GM21576 (cell line): ENCODE results near the gene ZBTB18.
A peak's percentile ranks its signal among the peaks of the same experiment; 100 is the strongest.
"Not testable (repeated sequence)": the region's sequence is repeated elsewhere in the genome, so short reads cannot be mapped to it uniquely, and the experiment has no call there.

ENCODE experiments used
- ATAC-seq: cut with Tn5 transposase; IDR thresholded peaks from one replicate; pipeline ENCODE4 v1.9.1; 2021; ENCODE audit warnings: mild to moderate bottlenecking, moderate library complexity; ENCODE audit not compliant: unreplicated experiment

The ZBTB18 gene

DNA sequence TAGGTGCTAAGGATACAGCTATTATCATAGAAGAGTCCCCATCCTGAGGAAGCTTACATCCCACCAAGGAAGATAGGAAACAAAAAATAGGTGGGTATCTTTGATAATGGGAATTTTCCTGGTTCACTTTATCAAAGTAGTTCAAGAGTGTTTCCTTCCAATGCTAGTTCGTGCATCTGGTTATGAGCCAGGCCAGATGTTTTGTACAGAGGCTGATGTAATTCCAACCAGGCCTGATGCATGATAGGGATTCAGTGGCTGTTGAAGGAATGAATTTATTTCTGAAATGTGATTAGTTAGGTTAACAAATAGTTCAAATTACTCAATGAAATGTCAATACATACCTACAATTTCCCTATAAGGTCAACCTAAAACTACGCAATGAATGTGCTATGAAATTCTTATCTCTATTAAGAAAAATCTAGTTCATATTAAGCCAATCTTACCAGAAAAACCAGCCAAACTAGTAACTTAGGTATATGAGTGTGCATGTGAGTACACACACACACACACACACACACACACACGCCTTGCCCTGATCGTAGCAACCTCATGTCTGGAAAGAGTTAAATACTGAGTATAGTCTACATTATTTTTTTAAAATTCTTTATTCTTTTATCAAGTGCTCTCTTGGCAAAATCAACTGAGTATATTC lies 9.5 kb upstream of the ZBTB18 start:
- no peak for ATAC-seq

DNA sequence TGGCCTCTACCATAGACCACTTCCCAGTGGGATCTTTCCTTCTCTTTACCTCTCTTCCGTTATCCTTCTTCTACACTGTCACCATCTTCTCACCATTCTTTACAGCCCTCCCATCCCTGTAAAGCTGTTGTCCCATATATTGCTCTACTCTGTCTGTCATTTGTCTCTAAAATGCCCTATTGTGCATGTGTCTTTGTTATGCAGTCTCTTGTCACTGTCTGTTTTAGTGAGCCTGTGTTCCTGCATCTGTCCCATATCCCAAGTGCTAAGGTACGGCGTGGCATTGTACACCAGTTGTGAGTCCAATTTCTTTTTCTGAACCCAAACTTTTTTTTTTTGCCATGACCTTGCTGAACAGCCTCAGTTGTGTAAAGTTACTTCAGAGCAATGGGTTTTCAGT lies 8.8 kb upstream of the ZBTB18 start:
- no peak for ATAC-seq

DNA sequence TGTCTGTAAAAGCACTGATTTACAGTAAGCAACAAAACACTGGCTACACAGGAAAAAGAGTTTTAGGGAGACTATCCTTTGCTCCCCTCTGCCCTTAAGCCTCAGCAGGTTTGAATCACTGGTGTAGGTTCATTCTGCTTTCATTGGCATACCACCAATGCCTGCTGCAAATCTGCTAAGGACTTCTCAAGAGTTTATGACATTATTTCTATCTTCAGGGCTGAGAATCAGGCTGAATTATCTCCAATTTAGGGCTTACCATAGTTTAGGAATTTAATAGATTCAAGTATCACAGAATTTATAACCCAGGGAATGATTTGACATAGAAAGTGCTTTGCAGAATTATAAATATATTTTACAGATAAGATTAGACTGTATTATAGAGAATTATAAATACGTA lies 6.7 kb upstream of the ZBTB18 start:
- ATAC-seq: no peak

DNA sequence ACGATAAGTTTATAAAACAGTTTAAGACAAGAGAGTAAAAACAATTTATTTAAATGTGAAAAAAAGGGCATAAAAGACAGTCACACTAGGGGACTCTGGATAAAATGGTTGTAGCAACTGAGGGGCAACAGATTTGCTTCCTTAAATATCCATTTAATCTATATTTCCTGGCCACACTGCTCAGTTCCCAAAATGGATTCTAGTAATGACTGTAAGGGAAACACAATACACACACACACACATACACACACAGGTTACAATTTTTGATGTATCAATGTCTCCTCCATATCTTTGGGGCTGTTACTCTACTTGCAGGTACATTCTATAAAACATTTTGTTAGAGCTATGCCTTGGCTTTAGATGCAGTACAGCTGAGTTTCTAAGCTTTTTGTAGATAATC lies 4.8 kb upstream of the ZBTB18 start:
- not testable (repeated sequence) for ATAC-seq

DNA sequence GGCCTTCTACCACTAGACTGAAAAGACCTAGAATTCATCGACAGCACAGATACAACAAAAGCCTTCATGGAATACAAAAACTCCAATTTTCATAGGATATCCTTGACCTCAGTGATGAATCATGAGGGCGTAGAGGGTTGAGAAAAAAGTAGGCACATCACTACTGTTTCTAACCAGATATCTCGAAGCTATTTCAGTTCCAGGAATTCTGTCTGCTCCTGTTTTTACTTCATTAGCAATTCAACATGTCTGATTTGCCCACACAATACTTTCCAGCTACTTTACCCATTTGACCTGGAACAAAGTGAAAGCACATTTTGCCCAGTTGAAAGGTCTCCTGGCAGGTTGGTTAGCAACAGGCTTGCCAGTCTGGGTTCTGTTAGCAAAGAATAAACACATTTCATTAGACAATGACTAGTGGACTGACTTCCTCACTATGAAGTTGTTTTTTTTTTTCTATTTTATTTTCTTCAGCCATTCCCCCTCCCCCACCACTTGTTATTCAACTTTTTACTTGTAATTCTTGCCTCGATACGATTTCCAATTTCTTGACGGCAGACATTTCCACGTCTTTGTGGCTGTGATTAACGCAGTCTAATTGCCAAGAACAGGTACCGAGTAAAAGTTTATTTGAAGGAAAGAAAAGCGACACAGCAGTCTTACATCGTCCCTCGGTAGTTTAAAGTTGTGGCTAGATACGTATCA lies 4.0 kb upstream of the ZBTB18 start:
- ATAC-seq: no peak

DNA sequence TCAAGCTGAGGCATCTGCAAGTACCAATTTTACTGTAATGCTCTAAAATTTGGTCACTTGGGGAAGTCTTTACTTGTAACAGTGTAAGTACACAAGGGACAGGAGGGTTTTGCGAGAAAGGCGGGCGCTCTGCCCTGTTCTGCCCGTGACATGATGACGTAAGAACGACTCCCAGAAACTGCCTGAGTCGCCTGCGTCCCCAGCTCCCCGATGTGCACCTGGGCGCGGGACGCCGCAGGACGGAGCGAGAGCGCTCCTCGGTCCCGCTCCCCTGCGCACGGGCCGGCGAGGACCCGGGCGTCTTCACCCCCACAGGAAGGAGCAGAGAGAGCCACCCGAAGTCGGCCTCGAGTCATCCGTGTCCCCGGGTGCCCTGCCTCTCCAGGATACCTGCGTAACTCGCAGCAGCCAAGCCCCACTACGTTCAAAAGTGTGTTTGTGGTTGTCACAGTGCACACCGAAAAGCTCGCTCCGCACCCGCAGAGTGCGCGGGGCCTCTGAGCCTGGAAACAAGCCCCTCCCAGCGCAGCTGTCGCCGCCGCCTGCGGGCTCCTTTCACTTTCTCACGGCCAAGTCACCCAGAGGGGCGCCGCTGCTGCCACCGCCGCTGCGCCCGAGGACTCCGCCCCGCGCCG lies 3.3 kb upstream of the ZBTB18 start:
- ATAC-seq: peak; percentile 67

DNA sequence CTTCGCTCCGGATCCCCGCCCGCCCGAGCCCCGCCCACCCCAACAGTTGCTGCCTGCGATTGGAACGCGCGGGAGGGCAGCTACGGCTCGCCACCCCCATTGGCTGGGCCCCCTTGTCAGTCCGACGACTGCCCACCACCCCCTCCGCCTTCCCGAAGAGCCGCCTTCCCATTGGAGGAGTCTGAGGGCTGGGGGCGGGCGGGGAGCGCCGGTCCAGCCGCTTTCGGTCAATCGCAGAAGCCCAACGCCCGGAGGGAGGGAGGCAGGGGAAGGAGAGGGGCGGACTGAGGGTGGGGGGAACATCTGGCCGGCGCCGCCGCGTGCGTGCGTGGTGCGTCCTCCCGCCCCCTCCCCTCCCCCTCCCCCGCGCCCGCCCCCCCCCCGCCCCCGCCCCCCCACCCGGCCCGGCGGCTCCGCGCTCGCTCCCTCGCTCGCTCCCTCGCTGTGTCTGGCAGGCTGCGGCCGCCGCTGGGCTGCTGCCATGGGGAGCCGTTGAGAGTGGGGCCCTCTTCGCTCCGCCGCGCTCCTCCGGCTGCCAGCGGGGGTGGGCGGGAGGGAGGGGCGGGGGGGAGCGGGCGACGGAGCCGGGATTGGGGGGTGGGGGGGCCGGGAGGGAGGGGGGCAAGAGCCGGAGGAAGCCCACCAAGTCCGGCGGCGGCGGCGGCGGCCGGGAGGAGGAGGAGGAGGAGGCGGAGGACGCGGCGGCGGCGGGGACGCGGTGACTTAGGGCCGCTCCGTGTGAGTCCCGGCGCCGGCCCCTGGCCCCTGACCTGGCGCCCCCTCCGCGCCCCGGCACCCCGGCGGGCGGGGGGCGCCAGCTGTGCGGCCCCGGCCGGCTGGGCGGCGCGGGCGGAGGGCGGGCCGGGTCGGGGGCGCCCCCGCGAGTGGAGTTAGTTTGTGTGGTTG lies 2.6 kb upstream of the ZBTB18 start:
- ATAC-seq: peak; percentile 63

DNA sequence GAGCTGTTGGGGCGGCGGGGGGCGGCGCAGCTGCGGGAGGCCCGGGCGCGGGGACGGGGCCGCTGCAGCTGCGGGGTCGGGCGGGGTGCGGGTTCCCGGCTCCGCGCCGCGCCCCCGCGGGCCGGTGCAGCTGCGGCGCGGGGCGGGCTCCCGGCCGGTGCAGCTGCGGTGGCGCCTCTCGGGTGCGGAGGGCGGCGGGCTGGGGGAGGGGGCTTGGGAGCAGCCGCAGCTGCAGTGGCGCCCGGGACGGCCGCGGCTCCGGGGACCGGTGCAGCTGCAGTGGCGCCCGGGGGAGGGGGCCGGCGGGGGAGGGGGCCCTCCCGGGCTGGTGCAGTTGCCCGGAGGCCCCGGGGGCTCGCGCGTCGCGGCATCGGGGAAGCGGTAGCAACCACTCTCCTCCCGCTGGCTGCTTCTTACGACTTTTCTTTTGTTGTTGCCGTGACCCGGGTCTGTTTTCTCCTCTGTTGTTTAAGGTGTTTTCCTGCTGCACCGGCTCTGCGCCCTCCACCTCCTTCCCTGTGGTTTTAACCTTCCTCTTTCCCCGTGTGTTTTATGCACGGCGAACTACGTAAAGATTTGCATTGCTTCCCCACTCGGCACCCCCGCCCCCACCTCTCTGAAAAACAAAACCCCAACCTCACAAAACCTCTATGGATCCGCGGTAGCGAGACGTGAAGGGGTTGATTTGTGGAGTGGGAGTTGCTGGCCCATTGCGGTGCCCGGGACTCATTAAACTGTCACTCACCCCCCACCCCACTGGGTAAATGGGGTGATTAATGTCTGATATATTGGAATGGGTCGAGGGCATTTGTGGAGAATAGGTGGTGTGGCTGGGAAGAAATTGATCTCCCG lies 1.7 kb upstream of the ZBTB18 start:
- no peak for ATAC-seq

DNA sequence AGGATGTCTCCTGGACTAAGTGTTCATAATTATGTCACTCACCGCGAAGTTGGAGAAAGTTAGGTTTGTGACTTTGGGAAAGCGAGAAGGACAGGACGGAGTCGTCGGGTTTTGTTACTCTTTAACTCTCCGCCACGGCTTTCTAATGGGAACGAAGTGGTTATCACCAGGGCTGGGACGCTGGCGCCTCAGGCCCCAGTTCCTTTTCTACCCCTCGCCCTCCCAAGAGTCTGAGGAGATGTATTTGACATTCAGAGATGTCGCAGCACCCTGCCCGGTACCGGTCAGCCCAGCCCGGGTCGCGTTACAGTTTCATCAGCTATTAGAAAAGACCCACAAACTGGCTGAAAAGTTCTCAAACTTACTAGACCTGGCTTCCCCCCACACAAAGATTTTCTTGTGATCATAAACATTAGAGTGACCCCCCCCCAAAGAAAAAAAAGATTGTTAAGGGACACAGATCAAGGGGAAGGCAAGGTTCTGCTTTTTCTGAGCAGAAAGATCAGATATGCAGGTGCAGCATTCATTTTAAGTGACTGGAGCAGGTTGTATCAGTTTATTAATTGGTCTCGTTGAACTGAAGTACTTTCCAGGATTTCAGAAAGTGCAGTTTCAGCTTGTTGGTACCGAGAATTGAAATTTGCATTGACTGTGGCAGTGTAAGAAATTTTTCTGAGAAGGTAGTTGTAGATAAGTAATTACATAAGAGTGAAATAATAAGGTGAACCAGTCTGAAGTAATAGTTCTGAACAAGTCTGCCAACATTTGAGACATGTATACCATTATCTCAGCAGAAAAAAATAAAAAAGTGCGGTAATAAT lies 859 bp upstream of the ZBTB18 start:
- ATAC-seq: no peak

DNA sequence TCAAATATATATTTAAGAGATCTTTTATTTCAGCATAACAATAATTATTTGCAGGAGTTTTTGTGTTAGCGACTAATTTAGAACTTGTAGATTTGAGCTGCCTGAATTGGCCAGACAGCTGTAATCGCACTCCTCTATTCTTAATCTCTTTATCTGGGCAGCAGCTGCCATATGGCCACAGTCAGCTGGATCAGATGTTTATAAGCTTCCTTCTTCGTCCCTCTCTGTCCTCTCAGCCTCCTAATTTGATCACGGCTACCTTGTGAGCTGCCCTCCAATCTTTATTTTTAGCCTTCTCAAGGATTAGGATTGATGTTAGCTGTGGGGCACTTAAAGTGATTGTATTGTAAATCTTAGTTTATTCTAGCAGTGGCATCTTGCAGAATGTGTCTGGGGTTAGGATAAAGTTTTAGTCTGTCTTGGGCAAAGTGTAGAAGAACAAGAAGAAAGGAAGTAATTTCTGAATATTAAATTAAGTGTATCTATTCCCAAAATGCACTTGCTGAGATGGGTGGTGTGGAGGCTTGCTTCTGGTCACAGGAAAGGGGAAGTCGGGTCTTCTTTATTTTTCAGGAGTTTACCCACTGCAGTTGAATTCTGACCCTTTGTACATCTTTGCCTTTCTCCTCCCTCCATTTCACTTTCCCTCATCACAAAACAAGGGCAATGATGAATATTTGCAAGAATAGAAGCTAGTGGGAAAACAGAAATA lies 1.1 kb downstream of the ZBTB18 start:
- ATAC-seq: no peak

DNA sequence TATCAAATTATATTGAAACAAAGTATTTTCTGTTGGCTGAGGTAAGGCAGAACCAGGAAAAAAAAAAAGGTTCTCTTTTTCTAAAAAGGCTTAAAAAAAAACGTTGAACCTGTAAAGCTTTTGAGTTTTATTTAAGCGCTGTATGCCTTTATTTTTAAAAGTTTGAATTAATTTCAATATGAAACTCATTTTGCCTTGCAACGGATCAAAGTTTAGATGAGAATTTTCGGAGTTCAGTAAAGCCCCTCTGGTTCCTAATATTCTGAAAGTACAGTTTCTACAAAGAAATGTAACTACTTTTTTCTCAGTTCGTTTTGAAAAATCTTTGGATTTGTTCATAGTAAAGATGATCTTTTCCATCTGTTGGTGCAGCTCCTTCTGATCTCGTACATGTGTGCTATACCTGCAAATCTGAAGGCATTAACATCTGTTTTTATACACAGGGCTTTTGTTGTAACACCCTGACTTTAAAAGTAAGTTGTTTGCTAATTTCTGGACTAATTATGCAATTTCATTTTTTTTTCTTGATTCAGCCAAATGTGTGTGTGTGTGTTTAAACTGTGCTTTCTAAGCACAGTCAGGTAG lies 1.7 kb downstream of the ZBTB18 start:
- ATAC-seq: no peak

DNA sequence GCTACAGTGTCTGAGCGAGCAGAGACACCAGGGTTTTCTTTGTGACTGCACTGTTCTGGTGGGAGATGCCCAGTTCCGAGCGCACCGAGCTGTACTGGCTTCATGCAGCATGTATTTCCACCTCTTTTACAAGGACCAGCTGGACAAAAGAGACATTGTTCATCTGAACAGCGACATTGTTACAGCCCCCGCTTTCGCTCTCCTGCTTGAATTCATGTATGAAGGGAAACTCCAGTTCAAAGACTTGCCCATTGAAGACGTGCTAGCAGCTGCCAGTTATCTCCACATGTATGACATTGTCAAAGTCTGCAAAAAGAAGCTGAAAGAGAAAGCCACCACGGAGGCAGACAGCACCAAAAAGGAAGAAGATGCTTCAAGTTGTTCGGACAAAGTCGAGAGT lies 2.7 kb downstream of the ZBTB18 start:
- ATAC-seq: no peak

DNA sequence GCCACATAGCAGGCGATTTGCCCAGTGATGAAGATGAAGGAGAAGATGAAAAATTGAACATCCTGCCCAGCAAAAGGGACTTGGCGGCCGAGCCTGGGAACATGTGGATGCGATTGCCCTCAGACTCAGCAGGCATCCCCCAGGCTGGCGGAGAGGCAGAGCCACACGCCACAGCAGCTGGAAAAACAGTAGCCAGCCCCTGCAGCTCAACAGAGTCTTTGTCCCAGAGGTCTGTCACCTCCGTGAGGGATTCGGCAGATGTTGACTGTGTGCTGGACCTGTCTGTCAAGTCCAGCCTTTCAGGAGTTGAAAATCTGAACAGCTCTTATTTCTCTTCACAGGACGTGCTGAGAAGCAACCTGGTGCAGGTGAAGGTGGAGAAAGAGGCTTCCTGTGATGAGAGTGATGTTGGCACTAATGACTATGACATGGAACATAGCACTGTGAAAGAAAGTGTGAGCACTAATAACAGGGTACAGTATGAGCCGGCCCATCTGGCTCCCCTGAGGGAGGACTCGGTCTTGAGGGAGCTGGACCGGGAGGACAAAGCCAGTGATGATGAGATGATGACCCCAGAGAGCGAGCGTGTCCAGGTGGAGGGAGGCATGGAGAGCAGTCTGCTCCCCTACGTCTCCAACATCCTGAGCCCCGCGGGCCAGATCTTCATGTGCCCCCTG lies 3.3 kb downstream of the ZBTB18 start:
- no peak for ATAC-seq

DNA sequence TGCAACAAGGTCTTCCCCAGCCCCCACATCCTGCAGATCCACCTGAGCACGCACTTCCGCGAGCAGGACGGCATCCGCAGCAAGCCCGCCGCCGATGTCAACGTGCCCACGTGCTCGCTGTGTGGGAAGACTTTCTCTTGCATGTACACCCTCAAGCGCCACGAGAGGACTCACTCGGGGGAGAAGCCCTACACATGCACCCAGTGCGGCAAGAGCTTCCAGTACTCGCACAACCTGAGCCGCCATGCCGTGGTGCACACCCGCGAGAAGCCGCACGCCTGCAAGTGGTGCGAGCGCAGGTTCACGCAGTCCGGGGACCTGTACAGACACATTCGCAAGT lies 3.8 kb downstream of the ZBTB18 start:
- no peak for ATAC-seq

DNA sequence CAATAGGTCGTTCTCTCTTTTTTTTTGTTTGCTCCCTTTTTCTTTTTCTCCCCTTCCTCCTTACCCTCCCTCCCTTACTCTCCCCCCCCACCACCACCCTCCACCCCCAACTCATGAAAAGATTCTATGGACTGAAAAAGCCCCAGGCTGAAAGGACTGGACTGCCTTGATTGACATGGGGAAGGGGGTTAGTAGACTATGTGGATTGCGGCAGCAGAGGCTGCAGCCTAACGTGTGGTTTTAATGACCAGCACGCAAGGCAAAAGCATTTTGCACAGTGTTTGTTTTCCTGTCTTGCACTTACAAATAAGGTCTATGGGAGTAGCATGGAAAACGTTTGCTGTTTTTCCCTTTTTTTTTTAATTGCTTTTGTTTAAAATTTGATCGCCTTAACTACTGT lies 5.5 kb downstream of the ZBTB18 start:
- no peak for ATAC-seq

DNA sequence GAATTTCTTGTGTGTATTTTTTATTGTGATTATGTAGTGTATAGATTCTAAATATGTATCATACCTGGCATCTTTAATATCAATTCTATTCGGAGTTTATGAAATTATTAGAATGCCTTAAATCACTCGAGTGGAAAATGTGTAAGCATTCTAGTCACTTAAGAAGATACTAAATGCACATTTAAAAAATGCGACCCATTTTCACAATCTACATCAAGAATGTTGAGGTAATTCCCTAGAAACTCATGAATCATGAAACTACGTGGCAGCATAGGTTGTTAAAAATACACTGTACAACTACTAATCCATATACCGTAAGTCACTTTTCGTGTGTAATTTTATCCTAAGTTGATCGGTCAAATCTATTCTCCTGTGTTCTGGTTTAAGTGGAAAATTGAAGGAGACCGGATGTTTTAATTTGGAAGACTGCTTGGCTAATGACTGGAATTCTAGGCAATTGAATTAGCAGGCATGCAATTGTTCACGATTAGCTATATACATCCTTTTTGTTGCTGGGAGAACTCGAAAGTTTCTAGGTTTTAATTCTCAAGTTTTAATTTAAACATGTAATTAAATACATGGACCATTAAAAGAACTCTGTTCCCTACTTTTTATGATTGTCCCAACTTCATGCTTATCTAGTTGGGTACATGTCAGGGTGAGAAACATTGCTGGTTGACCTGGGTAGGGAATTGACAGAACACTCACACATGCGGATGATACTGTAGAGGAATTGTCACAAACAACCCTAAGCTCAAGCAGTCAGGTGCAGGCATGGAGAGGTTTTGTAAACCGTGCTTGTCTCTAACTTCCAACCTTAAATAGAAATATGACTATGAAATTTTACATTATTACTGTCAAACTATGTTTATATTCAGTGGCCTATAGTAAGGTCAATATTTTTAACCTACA lies 6.6 kb downstream of the ZBTB18 start:
- no peak for ATAC-seq

DNA sequence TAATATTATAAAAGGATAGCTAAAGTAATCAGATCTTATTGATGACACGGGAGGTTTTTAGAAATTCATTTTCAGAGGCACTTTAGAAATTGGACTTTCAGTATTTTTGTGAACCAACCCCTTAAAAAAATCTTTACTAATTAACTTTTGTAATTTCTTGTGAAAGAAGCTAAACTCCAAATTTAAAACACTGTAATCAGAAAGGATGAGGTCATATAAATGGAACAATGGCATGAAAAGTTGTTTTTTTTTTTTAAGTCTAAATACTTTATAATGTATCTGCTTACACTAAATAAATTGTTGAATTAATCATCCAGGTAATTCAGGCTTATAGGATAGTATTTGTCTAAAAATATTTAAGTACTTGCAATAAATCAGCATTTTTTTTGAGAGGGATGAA lies 9.0 kb downstream of the ZBTB18 start:
- ATAC-seq: no peak
